ENCODE data around the gene TRPV2.
A peak's percentile ranks its signal among the peaks of the same experiment; 100 is the strongest.

- TF ChIP-seq CTCF (IDR thresholded peaks at IDR 0.05) (no peak), POLR2AphosphoS5 (IDR thresholded peaks at IDR 0.05) (peak in 1 of 3 donors; percentile 33), POLR2A (IDR thresholded peaks at IDR 0.05) (no peak)
Measured at GRCh38 chr17:16465861-16466338, 50.5 kb downstream of the TRPV2 start.
